HG02642 (cell line): ENCODE results near the gene SLCO2A1.

Experiments
- ATAC-seq: cut with Tn5 transposase; IDR thresholded peaks from one replicate; pipeline ENCODE4 v1.9.1; 2021; ENCODE audit warnings: mild to moderate bottlenecking; ENCODE audit not compliant: unreplicated experiment, poor library complexity

SLCO2A1 gene

GRCh38 chr3:134003066-134003465 lies 26.7 kb downstream of the SLCO2A1 start:
- no peak for ATAC-seq

- ATAC-seq: no peak
These were observed 27.4 kb downstream of the SLCO2A1 start for GRCh38 chr3:134002306-134002705.

- no peak for ATAC-seq
These were observed 28.5 kb downstream of the SLCO2A1 start for GRCh38 chr3:134001251-134001650.

GRCh38 chr3:133999891-134000685 lies 29.6 kb downstream of the SLCO2A1 start:
- ATAC-seq: no peak

GRCh38 chr3:133998691-133999241 lies 31.0 kb downstream of the SLCO2A1 start:
- ATAC-seq: no peak

GRCh38 chr3:133997871-133998635 lies 31.7 kb downstream of the SLCO2A1 start:
- ATAC-seq: no peak

- no peak for ATAC-seq
These were observed 32.7 kb downstream of the SLCO2A1 start for GRCh38 chr3:133996996-133997395.

- ATAC-seq: no peak
These were observed 33.5 kb downstream of the SLCO2A1 start for GRCh38 chr3:133996251-133996661.

- no peak for ATAC-seq
These were observed 34.5 kb downstream of the SLCO2A1 start for GRCh38 chr3:133995264-133995663.

- ATAC-seq: no peak
These were observed 35.4 kb downstream of the SLCO2A1 start for GRCh38 chr3:133994166-133994890.

- ATAC-seq: no peak
These were observed 36.6 kb downstream of the SLCO2A1 start for GRCh38 chr3:133992951-133993620.

GRCh38 chr3:133992381-133992780 lies 37.3 kb downstream of the SLCO2A1 start:
- ATAC-seq: no peak

- ATAC-seq: no peak
These were observed 38.1 kb downstream of the SLCO2A1 start for GRCh38 chr3:133991637-133992036.

- ATAC-seq: no peak
These were observed 38.5 kb downstream of the SLCO2A1 start for GRCh38 chr3:133991209-133991608.

GRCh38 chr3:133989936-133990702 lies 39.6 kb downstream of the SLCO2A1 start:
- no peak for ATAC-seq

- no peak for ATAC-seq
These were observed 41.0 kb downstream of the SLCO2A1 start for GRCh38 chr3:133988631-133989161.

GRCh38 chr3:133987948-133988484 lies 41.7 kb downstream of the SLCO2A1 start:
- ATAC-seq: peak; percentile 41

GRCh38 chr3:133987136-133987535 lies 42.6 kb downstream of the SLCO2A1 start:
- ATAC-seq: no peak

- ATAC-seq: no peak
These were observed 43.4 kb downstream of the SLCO2A1 start for GRCh38 chr3:133986311-133986710.
